ENCODE measurements around the gene LCN15.

- TF ChIP-seq, protein P1, sequence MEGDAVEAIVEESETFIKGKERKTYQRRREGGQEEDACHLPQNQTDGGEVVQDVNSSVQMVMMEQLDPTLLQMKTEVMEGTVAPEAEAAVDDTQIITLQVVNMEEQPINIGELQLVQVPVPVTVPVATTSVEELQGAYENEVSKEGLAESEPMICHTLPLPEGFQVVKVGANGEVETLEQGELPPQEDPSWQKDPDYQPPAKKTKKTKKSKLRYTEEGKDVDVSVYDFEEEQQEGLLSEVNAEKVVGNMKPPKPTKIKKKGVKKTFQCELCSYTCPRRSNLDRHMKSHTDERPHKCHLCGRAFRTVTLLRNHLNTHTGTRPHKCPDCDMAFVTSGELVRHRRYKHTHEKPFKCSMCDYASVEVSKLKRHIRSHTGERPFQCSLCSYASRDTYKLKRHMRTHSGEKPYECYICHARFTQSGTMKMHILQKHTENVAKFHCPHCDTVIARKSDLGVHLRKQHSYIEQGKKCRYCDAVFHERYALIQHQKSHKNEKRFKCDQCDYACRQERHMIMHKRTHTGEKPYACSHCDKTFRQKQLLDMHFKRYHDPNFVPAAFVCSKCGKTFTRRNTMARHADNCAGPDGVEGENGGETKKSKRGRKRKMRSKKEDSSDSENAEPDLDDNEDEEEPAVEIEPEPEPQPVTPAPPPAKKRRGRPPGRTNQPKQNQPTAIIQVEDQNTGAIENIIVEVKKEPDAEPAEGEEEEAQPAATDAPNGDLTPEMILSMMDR (IDR thresholded peaks at IDR 0.05): no peak
- TF ChIP-seq POLR2A (IDR thresholded peaks at IDR 0.05): no peak
These were observed 35.7 kb upstream of the LCN15 start for GRCh38 chr9:136799854-136800657.

All from heart left ventricle (tissue), 13 donors.